Thoracic aorta (tissue), 2 donors: ENCODE results near the gene ATP2B1. TPM values are rescaled to one million over a fixed set of nuclear protein-coding genes. Genes with fewer than 3 reads are reported as not detected.

Experiments used
- ATAC-seq: fragments of 150-250 bp; one replicate; pipeline ENCODE4 v1.8.0; 2017; ENCODE audit warnings: low read depth; ENCODE audit not compliant: insufficient number of reproducible peaks, low FRiP score
- DNase-seq: peaks from one replicate; pipeline ENCODE4 v3.0.0-alpha.2; 2020; ENCODE audit warnings: low spot score
- H3K27ac ChIP-seq, 2 donors: fragments of 200-600 bp; sonication (generic); 1 replicate in 1 of 2; 2 replicates in 1 of 2; pipeline ENCODE4 v1.5.1; 2016; ENCODE audit warnings: mild to moderate bottlenecking in 2 of 2, moderate library complexity in 2 of 2
- H3K27me3 ChIP-seq: fragments of 200-600 bp; sonication (generic); replicated peaks from 2 replicates; pipeline ENCODE4 v1.6.0; 2016; ENCODE audit warnings: mild to moderate bottlenecking; ENCODE audit not compliant: insufficient read depth
- H3K36me3 ChIP-seq: fragments of 200-600 bp; sonication (generic); one replicate; pipeline ENCODE4 v1.5.1; 2016
- H3K4me1 ChIP-seq, 2 donors: fragments of 200-600 bp; sonication (generic); 1 replicate in 1 of 2; 2 replicates in 1 of 2; pipeline versions ENCODE4 v1.5.1 to v1.6.0; 2016; ENCODE audit warnings: low read depth in 2 of 2, mild to moderate bottlenecking in 1 of 2; ENCODE audit not compliant: control insufficient read depth in 1 of 2
- H3K4me3 ChIP-seq: fragments of 200-600 bp; sonication (generic); 2 replicates; pipeline ENCODE4 v1.5.1; 2016; ENCODE audit warnings: mild to moderate bottlenecking
- H3K9me3 ChIP-seq: fragments of 200-600 bp; sonication (generic); 2 replicates; pipeline ENCODE4 v1.5.1; 2016
- total RNA-seq, 2 donors: library from RNA; depleted of rRNA; stranded (reverse); fragments of >200 nt; gene quantifications; one replicate each; pipeline versions ENCODE4 v1.1.0 to v1.2.3, GENCODE V29; 2016
- TF ChIP-seq, protein P1 (sequence below): fragments of 200-600 bp; sonication (generic); IDR thresholded peaks from one replicate; pipeline ENCODE4 v1.5.1; 2019; ENCODE audit warnings: antibody characterized with exemption

ATP2B1 gene
- total RNA-seq, 2 donors from 2014 or later: 17.7 to 21.2 TPM

DNA sequence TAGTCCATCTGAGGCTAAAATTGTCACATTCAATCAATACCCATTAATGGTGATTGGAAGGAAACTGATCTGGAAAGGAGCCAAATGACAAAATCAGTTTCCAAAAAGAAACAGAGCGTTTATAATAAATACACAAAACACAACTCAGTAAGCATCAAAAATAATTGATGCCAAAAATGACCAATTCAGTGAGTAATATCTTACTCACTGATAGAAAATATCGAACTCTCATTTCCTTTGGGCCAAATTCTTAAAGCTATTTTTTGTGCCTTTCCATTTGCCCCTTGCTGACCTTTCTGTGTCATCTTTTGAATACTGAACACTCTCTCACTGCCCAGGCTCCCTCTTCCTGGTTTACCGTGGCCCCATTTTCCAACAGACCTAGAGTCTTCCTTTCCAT, 22.5 kb upstream of the ATP2B1 start:
- no peak for DNase-seq
- H3K27me3 ChIP-seq: no peaks in the 10 kb centered on the region
- TF ChIP-seq, protein P1, sequence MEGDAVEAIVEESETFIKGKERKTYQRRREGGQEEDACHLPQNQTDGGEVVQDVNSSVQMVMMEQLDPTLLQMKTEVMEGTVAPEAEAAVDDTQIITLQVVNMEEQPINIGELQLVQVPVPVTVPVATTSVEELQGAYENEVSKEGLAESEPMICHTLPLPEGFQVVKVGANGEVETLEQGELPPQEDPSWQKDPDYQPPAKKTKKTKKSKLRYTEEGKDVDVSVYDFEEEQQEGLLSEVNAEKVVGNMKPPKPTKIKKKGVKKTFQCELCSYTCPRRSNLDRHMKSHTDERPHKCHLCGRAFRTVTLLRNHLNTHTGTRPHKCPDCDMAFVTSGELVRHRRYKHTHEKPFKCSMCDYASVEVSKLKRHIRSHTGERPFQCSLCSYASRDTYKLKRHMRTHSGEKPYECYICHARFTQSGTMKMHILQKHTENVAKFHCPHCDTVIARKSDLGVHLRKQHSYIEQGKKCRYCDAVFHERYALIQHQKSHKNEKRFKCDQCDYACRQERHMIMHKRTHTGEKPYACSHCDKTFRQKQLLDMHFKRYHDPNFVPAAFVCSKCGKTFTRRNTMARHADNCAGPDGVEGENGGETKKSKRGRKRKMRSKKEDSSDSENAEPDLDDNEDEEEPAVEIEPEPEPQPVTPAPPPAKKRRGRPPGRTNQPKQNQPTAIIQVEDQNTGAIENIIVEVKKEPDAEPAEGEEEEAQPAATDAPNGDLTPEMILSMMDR: no peak
- no peak for ATAC-seq
- H3K4me1 ChIP-seq: no peaks in the 10 kb centered on the region
- H3K9me3 ChIP-seq: no peaks in the 10 kb centered on the region
- H3K27ac ChIP-seq: no peak overlapping the region
- H3K36me3 ChIP-seq: no peaks in the 10 kb centered on the region
- H3K4me3 ChIP-seq: no peak overlapping the region

DNA sequence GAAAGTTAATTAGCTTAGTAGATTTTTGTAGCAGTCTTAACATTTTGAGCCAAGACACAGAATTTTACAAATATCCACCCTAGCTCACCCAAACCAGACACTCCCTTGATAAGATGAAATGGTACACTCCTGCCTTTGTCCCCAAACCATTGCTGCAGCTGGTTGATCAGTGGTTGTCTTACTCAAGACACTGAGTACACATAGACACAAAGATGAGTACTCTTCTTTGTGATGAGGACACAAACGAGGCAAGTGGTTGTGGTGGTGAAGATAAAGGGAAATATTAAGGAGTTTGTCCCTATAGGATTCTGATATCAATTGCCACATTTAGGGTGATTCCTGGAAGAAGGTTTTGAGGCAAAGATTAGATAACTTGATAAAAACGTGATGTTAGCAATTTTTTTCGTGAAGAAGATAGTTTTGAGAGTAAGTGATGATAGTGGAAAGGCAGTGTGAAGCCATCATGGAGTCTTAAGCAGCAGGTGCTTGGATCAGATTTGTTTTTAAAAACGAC, 21.4 kb upstream of the ATP2B1 start:
- H3K9me3 ChIP-seq: no peaks in the 10 kb centered on the region

DNA sequence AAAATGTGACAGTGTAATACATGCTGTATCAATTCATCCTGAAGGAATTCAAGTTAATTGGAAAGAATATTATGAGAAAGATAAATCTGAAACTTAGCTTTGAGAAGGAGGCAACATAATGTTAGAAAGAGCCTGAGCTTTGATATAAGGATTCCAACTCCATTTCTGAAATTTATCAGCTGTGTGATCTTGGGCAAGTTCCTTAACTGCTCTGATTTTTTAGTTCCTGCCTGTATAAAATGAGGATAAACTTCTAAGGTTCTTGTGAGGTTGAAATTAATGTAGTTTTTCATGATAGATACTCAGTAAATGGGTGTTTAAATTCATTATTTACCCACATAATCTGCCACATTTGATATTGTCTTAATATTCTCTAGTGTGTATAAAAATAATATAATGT, 14.6 kb upstream of the ATP2B1 start:
- TF ChIP-seq, protein P1: no peak
- Histone ChIP-seq H3K27me3 (no peaks in the 10 kb centered on the region), H3K9me3 (no peaks in the 10 kb centered on the region), H3K27ac (no peak overlapping the region), H3K4me3 (no peak overlapping the region), H3K4me1 (no peaks in the 10 kb centered on the region), H3K36me3 (no peaks in the 10 kb centered on the region)
- no peak for ATAC-seq
- no peak for DNase-seq

More for the DNA sequence above, 21.4 kb upstream of the ATP2B1 start:
- ATAC-seq (no peak), DNase-seq (no peak)
- Histone ChIP-seq H3K27ac (no peak overlapping the region), H3K36me3 (no peaks in the 10 kb centered on the region), H3K4me1 (no peaks in the 10 kb centered on the region), H3K4me3 (no peak overlapping the region), H3K27me3 (no peaks in the 10 kb centered on the region)
- TF ChIP-seq, protein P1: no peak

DNA sequence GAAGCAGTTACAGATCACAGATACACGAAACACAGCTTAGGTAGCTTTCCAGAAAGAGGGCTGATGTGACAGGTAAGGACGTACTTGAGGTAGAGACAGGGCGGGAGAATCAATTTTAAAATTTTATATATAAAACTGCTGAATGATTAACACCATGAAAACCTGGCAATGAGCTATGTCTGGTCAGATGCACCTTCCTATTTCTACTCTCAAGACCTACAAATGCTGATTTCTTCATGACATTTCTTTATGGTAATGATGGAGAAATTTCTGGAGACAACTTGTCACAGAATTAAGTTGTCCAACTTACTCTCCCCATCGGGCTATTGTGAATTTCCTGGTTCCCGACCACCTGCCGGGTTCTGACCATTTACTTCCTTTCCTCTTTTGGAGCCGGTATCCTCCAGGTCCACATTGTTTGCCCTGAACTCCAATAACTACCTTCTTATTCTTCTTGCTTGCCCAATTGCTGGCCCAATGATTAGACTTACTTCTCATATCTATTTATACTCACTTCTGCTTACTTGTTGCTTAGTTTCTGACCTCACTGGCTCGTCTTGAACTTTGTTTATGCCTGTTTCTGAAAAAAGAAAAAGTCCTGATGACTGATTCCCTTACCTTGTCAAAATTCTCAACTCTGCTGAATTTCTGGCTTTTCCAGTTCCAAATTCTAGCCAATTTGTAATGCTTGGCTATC, 12.8 kb upstream of the ATP2B1 start:
- ATAC-seq (no peak), DNase-seq (no peak)

DNA sequence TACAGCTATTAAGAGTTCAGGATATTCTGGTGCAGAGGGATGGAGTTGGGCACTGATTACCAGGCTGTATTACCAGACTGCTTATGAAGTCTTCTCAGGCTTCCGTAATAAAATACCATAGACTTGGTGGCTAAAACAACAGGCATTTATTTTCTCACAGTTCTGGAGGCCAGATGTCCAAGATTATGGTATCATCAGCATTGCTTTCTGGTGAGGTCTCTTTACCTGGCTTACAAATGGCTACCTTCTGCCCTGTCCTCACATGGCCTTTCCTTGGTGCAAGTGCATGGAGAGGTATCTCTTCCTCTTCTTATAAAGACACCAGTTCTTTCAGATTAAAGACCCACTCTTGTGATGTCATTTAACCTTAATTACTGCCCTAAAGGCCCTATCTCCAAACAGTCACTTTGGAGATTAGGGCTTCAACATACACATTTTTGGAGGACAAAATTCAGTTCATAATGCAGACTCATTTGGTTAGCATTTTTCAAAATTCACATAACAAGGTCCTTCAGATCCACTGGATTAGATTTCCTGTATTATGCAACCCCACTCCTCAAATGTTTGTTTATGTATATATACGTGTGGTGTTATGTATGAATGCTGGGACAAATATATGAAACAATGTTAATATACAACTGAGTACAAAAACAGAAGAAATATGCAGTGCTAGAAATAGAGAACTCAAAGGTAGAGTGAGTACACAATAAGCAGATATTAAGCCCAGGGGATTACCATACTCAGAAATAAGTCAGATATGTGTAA, 9.3 kb upstream of the ATP2B1 start:
- Histone ChIP-seq H3K9me3 (no peaks in the 10 kb centered on the region), H3K27me3 (no peaks in the 10 kb centered on the region), H3K4me3 (no peak overlapping the region), H3K36me3 (no peaks in the 10 kb centered on the region), H3K27ac (no peak overlapping the region), H3K4me1 (no peaks in the 10 kb centered on the region)
- ATAC-seq (no peak), DNase-seq (no peak)
- TF ChIP-seq, protein P1: no peak

More for the DNA sequence above, 12.8 kb upstream of the ATP2B1 start:
- TF ChIP-seq, protein P1: no peak
- H3K9me3 ChIP-seq: no peaks in the 10 kb centered on the region
- H3K27ac ChIP-seq: no peak overlapping the region
- no peaks in the 10 kb centered on the region for H3K27me3 ChIP-seq
- H3K36me3 ChIP-seq: no peaks in the 10 kb centered on the region
- H3K4me1 ChIP-seq: no peaks in the 10 kb centered on the region
- H3K4me3 ChIP-seq: no peak overlapping the region
